Cardiac ventricle fibroblast (primary cell): ENCODE data around the gene SCAND1. TPM values are rescaled to one million over a fixed set of nuclear protein-coding genes. Genes with fewer than 3 reads are reported as not detected.

ENCODE experiments used
- total RNA-seq: library from RNA; depleted of rRNA; stranded (reverse); fragments of >200 nt; gene quantifications from 2 replicates; pipeline ENCODE4 v1.2.3, GENCODE V29; 2015

SCAND1 gene
- 100 and 128 TPM in 2 replicates for total RNA-seq

GRCh38 chr20:35954200-35954906 is at the start of gene SCAND1:
Gene SCAND1 (minus strand): TSS chr20:35954502. CDS start chr20:35954284, 218 bp downstream.

GRCh38 chr20:35967979-35968640 is 13.8 kb upstream of the SCAND1 start, which contains the start of gene CNBD2:
Gene CNBD2 (plus strand): TSS chr20:35968590. CDS start chr20:35968763, 173 bp downstream.

Other genes starting within 250 kb of the SCAND1 start
- gene RBM39, start 212.2 kb downstream of the SCAND1 start, total RNA-seq = 123 and 125 TPM in 2 replicates
- 19.7 and 31.9 TPM in 2 replicates for gene PHF20, start 182.5 kb downstream of the SCAND1 start, total RNA-seq
- gene CNBD2, start 14.1 kb upstream of the SCAND1 start, total RNA-seq = 2.8 and 5.1 TPM in 2 replicates
- gene EPB41L1, start 200.2 kb upstream of the SCAND1 start, total RNA-seq = 33.9 and 38.0 TPM in 2 replicates